Glutamatergic neuron (in vitro differentiated cells): ENCODE results near the gene TUBB1. TPM values are rescaled to one million over a fixed set of nuclear protein-coding genes. Genes with fewer than 3 reads are reported as not detected.
"Not testable (repeated sequence)": the region's sequence is repeated elsewhere in the genome, so short reads cannot be mapped to it uniquely, and the experiment has no call there.

Experiments
- DNase-seq: peaks from one replicate; pipeline ENCODE4 v3.0.0; 2022
- H3K27ac Mint-ChIP-seq: one replicate; pipeline ENCODE4 v1.8.0; 2020; ENCODE audit warnings: mild to moderate bottlenecking, mixed read lengths, inconsistent platforms; ENCODE audit not compliant: unreplicated experiment
- H3K27me3 Mint-ChIP-seq: one replicate; pipeline ENCODE4 v1.8.0; 2020; ENCODE audit warnings: mild to moderate bottlenecking, moderate library complexity, mixed read lengths, inconsistent platforms; ENCODE audit not compliant: unreplicated experiment
- H3K36me3 Mint-ChIP-seq: one replicate; pipeline ENCODE4 v1.8.0; 2020; ENCODE audit warnings: mild to moderate bottlenecking, mixed read lengths, inconsistent platforms; ENCODE audit not compliant: unreplicated experiment
- H3K4me1 Mint-ChIP-seq: one replicate; pipeline ENCODE4 v1.8.0; 2020; ENCODE audit warnings: mild to moderate bottlenecking, low read depth, mixed read lengths, inconsistent platforms; ENCODE audit not compliant: unreplicated experiment
- H3K4me3 Mint-ChIP-seq: one replicate; pipeline ENCODE4 v1.8.0; 2020; ENCODE audit warnings: mild to moderate bottlenecking, mixed read lengths, inconsistent platforms; ENCODE audit not compliant: unreplicated experiment
- H3K9me3 Mint-ChIP-seq: one replicate; pipeline ENCODE4 v1.8.0; 2020; ENCODE audit warnings: mild to moderate bottlenecking, moderate library complexity, mixed read lengths, inconsistent platforms; ENCODE audit not compliant: unreplicated experiment
- CTCF ChIP-seq: fragments of 200-600 bp; sonication (generic); IDR thresholded peaks from one replicate; pipeline ENCODE4 v1.5.0; 2021; ENCODE audit not compliant: partially characterized antibody, unreplicated experiment
- total RNA-seq: library from RNA; stranded (reverse); fragmentation: NEBNext Ultra II Directional; extraction: Animal tissue kit (Norgen Biotek cat#: 25700); gene quantifications from one replicate; pipeline ENCODE4 v1.2.1, GENCODE V29; 2021; ENCODE audit not compliant: unreplicated experiment

TUBB1 gene
- total RNA-seq, 1 donor from 2014 or later: not detected

GRCh38 chr20:59033616-59034165 is 14.5 kb downstream of the TUBB1 start:
- TF ChIP-seq CTCF: no peak
- peaks cover 5% of the 10 kb centered on the region for H3K36me3 Mint-ChIP-seq
- H3K27me3 Mint-ChIP-seq: no peaks in the 10 kb centered on the region
- H3K4me1 Mint-ChIP-seq: peaks cover 16% of the 10 kb centered on the region
- H3K9me3 Mint-ChIP-seq: peaks cover 3% of the 10 kb centered on the region
- H3K4me3 Mint-ChIP-seq: peak overlapping the region; percentile 8
- no peak for DNase-seq
- no peak overlapping the region for H3K27ac Mint-ChIP-seq

- Mint-ChIP-seq H3K27ac (no peak overlapping the region), H3K36me3 (peaks cover 5% of the 10 kb centered on the region), H3K4me3 (no peak overlapping the region), H3K9me3 (peaks cover 3% of the 10 kb centered on the region), H3K4me1 (peaks cover 6% of the 10 kb centered on the region), H3K27me3 (no peaks in the 10 kb centered on the region)
- no peak for DNase-seq
- no peak for TF ChIP-seq CTCF
Observed at GRCh38 chr20:59035381-59035780, 16.2 kb downstream of the TUBB1 start.

- H3K36me3 Mint-ChIP-seq: peaks cover 5% of the 10 kb centered on the region
- peak overlapping the region; percentile 30 for H3K27ac Mint-ChIP-seq
- no peak overlapping the region for H3K4me3 Mint-ChIP-seq
- H3K27me3 Mint-ChIP-seq: peaks cover 1% of the 10 kb centered on the region
- peaks cover 5% of the 10 kb centered on the region for H3K9me3 Mint-ChIP-seq
- DNase-seq: no peak
- H3K4me1 Mint-ChIP-seq: peaks cover 9% of the 10 kb centered on the region
- no peak for TF ChIP-seq CTCF
Observed at GRCh38 chr20:59037386-59037785, 18.2 kb downstream of the TUBB1 start.

- no peak for DNase-seq
- Mint-ChIP-seq H3K4me3 (no peak overlapping the region), H3K27ac (no peak overlapping the region), H3K4me1 (peaks cover 15% of the 10 kb centered on the region), H3K36me3 (peaks cover 5% of the 10 kb centered on the region), H3K9me3 (peaks cover 5% of the 10 kb centered on the region), H3K27me3 (peaks cover 1% of the 10 kb centered on the region)
- no peak for TF ChIP-seq CTCF
Observed at GRCh38 chr20:59039233-59039632, 20.0 kb downstream of the TUBB1 start.

GRCh38 chr20:59040667-59041066 is 21.4 kb downstream of the TUBB1 start:
- TF ChIP-seq CTCF: no peak
- peaks cover 1% of the 10 kb centered on the region for H3K27me3 Mint-ChIP-seq
- no peak overlapping the region for H3K27ac Mint-ChIP-seq
- H3K9me3 Mint-ChIP-seq: peaks cover 4% of the 10 kb centered on the region
- H3K4me1 Mint-ChIP-seq: peaks cover 15% of the 10 kb centered on the region
- peak overlapping the region; percentile 70 for H3K4me3 Mint-ChIP-seq
- H3K36me3 Mint-ChIP-seq: peaks cover 2% of the 10 kb centered on the region
- no peak for DNase-seq

GRCh38 chr20:59041487-59041886 is 22.3 kb downstream of the TUBB1 start:
- H3K27me3 Mint-ChIP-seq, DNase-seq, H3K27ac Mint-ChIP-seq, H3K36me3 Mint-ChIP-seq, H3K9me3 Mint-ChIP-seq: not testable (repeated sequence)
- Mint-ChIP-seq H3K4me1 (peaks cover 15% of the 10 kb centered on the region), H3K4me3 (peak overlapping the region; percentile 70)
